Tibial artery (tissue), 4 donors: ENCODE measurements around the gene ZMYM2.

ENCODE experiments used
- DNase-seq, 2 donors: peaks; one replicate each; pipeline ENCODE4 v3.0.0-alpha.2; 2019
- H3K27ac ChIP-seq, 2 donors: fragments of 200-600 bp; sonication (generic) in 1 of 2; 1 replicate in 1 of 2; 2 replicates in 1 of 2; pipeline ENCODE4 v1.5.1; 2018 to 2019; ENCODE audit warnings: mild to moderate bottlenecking in 1 of 2
- H3K27me3 ChIP-seq, 2 donors: fragments of 200-600 bp; sonication (generic) in 1 of 2; one replicate each; pipeline versions ENCODE4 v1.5.1 to v1.6.0; 2016 to 2019
- H3K36me3 ChIP-seq, 3 donors: fragments of 200-600 bp; sonication (generic) in 2 of 3; one replicate each; pipeline ENCODE4 v1.5.1; 2016 to 2019; ENCODE audit warnings: mild to moderate bottlenecking in 2 of 3
- H3K4me1 ChIP-seq, 4 donors: fragments of 200-600 bp; sonication (generic) in 2 of 4; 1 replicate in 3 of 4; 2 replicates in 1 of 4; pipeline ENCODE4 v1.5.1; 2016 to 2019
- H3K4me3 ChIP-seq, 2 donors: fragments of 200-600 bp; sonication (generic) in 1 of 2; 1 replicate in 1 of 2; 2 replicates in 1 of 2; pipeline ENCODE4 v1.5.1; 2018 to 2019; ENCODE audit warnings: mild to moderate bottlenecking in 2 of 2
- H3K9me3 ChIP-seq, 3 donors: fragments of 200-600 bp; sonication (generic) in 1 of 3; one replicate each; pipeline ENCODE4 v1.5.1; 2016 to 2019
- intact Hi-C: fragments of 100-400 bp; cut with DNase I; formaldehyde crosslinking; loops from one replicate; pipeline ENCODE4 v1.15.0; 2023; ENCODE audit warnings: low total_unique reads
- TF ChIP-seq, protein P1 (sequence below), 2 experiments: fragments of 200-600 bp in 1 of 2; fragments of 450-650 bp in 1 of 2; IDR thresholded peaks; one replicate each; pipeline ENCODE4 v1.5.1; 2017 to 2019; ENCODE audit warnings: antibody characterized with exemption in 2 of 2, mild to moderate bottlenecking in 1 of 2, moderate library complexity in 1 of 2

ZMYM2 gene

GRCh38 chr13:20134732-20135131 is 176.2 kb downstream of the ZMYM2 start:
- H3K27ac ChIP-seq, result no peak overlapping the region
- TF ChIP-seq, protein P1, sequence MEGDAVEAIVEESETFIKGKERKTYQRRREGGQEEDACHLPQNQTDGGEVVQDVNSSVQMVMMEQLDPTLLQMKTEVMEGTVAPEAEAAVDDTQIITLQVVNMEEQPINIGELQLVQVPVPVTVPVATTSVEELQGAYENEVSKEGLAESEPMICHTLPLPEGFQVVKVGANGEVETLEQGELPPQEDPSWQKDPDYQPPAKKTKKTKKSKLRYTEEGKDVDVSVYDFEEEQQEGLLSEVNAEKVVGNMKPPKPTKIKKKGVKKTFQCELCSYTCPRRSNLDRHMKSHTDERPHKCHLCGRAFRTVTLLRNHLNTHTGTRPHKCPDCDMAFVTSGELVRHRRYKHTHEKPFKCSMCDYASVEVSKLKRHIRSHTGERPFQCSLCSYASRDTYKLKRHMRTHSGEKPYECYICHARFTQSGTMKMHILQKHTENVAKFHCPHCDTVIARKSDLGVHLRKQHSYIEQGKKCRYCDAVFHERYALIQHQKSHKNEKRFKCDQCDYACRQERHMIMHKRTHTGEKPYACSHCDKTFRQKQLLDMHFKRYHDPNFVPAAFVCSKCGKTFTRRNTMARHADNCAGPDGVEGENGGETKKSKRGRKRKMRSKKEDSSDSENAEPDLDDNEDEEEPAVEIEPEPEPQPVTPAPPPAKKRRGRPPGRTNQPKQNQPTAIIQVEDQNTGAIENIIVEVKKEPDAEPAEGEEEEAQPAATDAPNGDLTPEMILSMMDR (IDR thresholded peaks at IDR 0.05), result no peak
- intact Hi-C loops, result no loop called here
- DNase-seq, result no peak
- H3K4me3 ChIP-seq, result no peak overlapping the region
- peaks cover 0 to 52% of the 10 kb centered on the region in 2 donors for H3K27me3 ChIP-seq
- H3K4me1 ChIP-seq, result peaks cover 0 to 5% (median 4%) of the 10 kb centered on the region in 4 donors
- no peaks in the 10 kb centered on the region for H3K36me3 ChIP-seq
- H3K9me3 ChIP-seq, result no peaks in the 10 kb centered on the region

DNA sequence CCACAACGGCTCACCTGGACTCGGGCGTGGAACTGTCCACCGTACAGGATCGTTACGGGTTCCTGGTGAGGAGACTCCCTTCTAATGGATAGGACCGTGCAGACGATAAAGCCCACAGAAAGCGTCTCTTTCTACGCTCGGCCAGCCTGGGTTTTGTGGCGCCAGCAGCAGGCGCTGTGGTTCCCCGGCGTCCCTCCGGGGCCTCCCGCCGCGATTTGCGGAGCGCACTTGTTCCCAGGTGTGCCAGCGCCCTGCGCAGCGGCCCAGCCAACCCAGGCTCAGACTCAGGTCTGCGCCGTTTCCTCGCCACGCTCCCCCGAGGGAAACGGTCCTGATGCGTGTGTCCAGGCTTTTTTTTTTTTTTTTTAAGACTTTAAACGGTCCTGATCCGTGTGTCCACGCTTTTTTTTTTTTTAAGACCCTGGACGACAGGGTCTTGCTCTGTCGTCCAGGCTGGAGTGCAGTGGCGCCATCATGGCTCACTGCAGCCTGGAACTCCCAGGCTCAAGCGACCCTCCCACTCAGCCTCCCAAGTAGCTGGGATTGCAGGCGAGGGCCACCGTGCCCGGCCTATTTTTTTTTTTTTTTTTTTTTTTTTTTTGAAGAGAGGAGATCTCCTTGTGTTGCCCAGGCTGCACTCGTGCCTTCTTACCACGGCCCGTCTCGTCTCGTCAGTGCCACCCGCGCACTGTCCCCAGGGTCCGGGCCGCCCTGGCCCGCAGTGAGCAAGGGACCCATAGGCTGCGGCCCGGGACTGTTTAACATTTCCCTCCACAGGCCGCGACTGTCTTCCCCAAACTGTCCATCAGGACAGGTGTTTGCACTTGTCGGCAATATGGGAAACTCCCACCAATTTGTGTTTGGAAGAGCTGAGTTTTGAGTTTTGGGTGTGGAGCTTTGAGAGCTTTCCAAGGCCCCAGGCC is 178.5 kb downstream of the ZMYM2 start:
- Histone ChIP-seq H3K9me3 (no peaks in the 10 kb centered on the region), H3K27ac (no peak overlapping the region), H3K36me3 (no peaks in the 10 kb centered on the region), H3K4me3 (no peak overlapping the region), H3K27me3 (peaks cover 0 to 65% of the 10 kb centered on the region in 2 donors), H3K4me1 (peaks cover 0 to 9% (median 6%) of the 10 kb centered on the region in 4 donors)
- TF ChIP-seq, protein P1 (IDR thresholded peaks at IDR 0.05), result no peak
- intact Hi-C loops, result no loop called here
- no peak for DNase-seq

DNA sequence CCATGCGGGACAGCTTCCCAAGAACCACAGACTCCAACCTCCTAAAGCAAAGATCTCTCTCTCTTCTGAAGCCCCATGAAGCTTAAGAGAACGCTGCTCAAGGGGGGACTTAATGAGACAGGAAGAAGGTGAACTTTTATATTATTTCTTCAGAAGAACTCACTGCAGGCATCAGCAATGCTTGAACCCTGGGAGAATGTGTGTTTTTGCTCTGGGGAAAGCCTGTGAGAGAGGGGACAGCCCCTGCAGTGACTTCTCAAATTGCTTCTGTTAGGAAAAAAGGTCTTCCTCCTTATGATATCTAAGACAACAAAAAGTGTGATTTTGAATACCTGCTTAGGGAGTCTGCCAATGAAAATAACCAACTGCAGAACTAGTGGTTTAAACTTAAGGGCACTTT is 179.3 kb downstream of the ZMYM2 start:
- Histone ChIP-seq H3K4me3 (no peak overlapping the region), H3K9me3 (no peaks in the 10 kb centered on the region), H3K4me1 (peaks cover 0 to 13% (median 10%) of the 10 kb centered on the region in 4 donors), H3K36me3 (no peaks in the 10 kb centered on the region), H3K27ac (no peak overlapping the region), H3K27me3 (peaks cover 0 to 74% of the 10 kb centered on the region in 2 donors)
- DNase-seq, result no peak
- intact Hi-C loops, result no loop called here
- TF ChIP-seq, protein P1 (IDR thresholded peaks at IDR 0.05), result no peak

DNA sequence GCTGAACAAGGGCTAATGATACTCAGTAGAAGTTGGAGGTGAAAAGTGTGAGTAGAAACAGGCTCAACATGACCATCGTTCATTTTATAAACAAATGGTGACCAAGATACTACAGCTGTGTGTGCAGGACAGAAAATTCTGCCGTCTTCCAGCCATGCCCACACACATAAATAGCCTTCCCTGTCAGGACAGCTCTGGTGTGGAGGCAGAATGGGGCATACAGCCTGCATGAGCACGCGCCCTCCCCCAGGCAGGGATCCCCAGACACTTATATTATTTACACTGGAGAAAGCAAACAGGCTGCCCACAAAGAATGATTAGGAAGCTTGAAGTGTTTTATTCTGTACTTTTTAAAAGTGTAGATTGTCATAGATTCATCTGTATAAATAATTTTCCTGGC is 182.0 kb downstream of the ZMYM2 start:
- Histone ChIP-seq H3K4me3 (no peak overlapping the region), H3K27me3 (peaks cover 0 to 73% of the 10 kb centered on the region in 2 donors), H3K9me3 (no peaks in the 10 kb centered on the region), H3K36me3 (no peaks in the 10 kb centered on the region), H3K27ac (no peak overlapping the region), H3K4me1 (peaks cover 0 to 13% (median 10%) of the 10 kb centered on the region in 4 donors)
- TF ChIP-seq, protein P1 (IDR thresholded peaks at IDR 0.05), result no peak
- no peak for DNase-seq
- intact Hi-C loops, result no loop called here
